OCI-LY3 (cell line): ENCODE results near the gene KCNC4.

Source experiments
- H2AFZ ChIP-seq: fragments of 200-600, 300-600 bp; shearing (Covaris generic); 2 replicates; pipeline ENCODE4 v1.6.0; 2014; ENCODE audit warnings: antibody characterized with exemption, low read depth, low read length
- H3K27ac ChIP-seq: fragments of 200-600, 300-600 bp; sonication (generic); 2 replicates; pipeline ENCODE4 v1.5.1; 2014; ENCODE audit warnings: mild to moderate bottlenecking, low read length, moderate library complexity, mixed read lengths
- H3K27me3 ChIP-seq: fragments of 200-600, 300-600 bp; sonication (generic); 2 replicates; pipeline ENCODE4 v1.6.1; 2014; ENCODE audit warnings: low read depth, low read length, mixed read lengths
- H3K36me3 ChIP-seq: fragments of 200-600, 300-600 bp; sonication (generic); replicated peaks from 2 replicates; pipeline ENCODE3; 2014; ENCODE audit warnings: low read depth, low read length, mixed read lengths
- H3K4me1 ChIP-seq: fragments of 300-600, 200-600 bp; sonication (generic); 2 replicates; pipeline ENCODE4 v1.6.1; 2014; ENCODE audit warnings: low read length, mixed read lengths
- H3K4me2 ChIP-seq: fragments of 200-600, 300-600 bp; sonication (generic); 2 replicates; pipeline ENCODE4 v1.6.1; 2014; ENCODE audit warnings: low read length, mixed read lengths
- H3K4me3 ChIP-seq: fragments of 300-600, 200-600 bp; sonication (generic); 2 replicates; pipeline ENCODE4 v1.5.1; 2014; ENCODE audit warnings: antibody characterized with exemption, mild to moderate bottlenecking, low read length, moderate library complexity
- H3K79me2 ChIP-seq: fragments of 300-600, 200-600 bp; shearing (Covaris generic); 2 replicates; pipeline ENCODE4 v1.6.1; 2014; ENCODE audit warnings: mild to moderate bottlenecking, low read length, mixed read lengths
- H3K9ac ChIP-seq: fragments of 300-600, 200-600 bp; shearing (Covaris generic); 2 replicates; pipeline ENCODE4 v1.6.0; 2014; ENCODE audit warnings: mild to moderate bottlenecking, low read length, moderate library complexity
- H3K9me3 ChIP-seq: fragments of 200-600, 300-600 bp; shearing (Covaris generic); 2 replicates; pipeline ENCODE4 v1.6.1; 2014; ENCODE audit warnings: low read length, mixed read lengths; ENCODE audit not compliant: insufficient read depth
- H4K20me1 ChIP-seq: fragments of 200-600, 300-600 bp; sonication (generic); 2 replicates; pipeline ENCODE4 v1.6.1; 2016; ENCODE audit warnings: low read length, mixed read lengths; ENCODE audit not compliant: insufficient read depth
- EZH2phosphoT487 ChIP-seq: fragments of 200-600 bp; shearing (Covaris generic); IDR thresholded peaks from 2 replicates; pipeline ENCODE4 v1.6.1; 2018; ENCODE audit warnings: antibody characterized with exemption, mixed run types, low read depth
- TF ChIP-seq, protein P1 (sequence below): fragments of 200-600, 300-600 bp; sonication (generic); IDR thresholded peaks from 2 replicates; pipeline ENCODE4 v1.5.1; 2014; ENCODE audit warnings: antibody characterized with exemption, low read length, low read depth

KCNC4 gene

DNA sequence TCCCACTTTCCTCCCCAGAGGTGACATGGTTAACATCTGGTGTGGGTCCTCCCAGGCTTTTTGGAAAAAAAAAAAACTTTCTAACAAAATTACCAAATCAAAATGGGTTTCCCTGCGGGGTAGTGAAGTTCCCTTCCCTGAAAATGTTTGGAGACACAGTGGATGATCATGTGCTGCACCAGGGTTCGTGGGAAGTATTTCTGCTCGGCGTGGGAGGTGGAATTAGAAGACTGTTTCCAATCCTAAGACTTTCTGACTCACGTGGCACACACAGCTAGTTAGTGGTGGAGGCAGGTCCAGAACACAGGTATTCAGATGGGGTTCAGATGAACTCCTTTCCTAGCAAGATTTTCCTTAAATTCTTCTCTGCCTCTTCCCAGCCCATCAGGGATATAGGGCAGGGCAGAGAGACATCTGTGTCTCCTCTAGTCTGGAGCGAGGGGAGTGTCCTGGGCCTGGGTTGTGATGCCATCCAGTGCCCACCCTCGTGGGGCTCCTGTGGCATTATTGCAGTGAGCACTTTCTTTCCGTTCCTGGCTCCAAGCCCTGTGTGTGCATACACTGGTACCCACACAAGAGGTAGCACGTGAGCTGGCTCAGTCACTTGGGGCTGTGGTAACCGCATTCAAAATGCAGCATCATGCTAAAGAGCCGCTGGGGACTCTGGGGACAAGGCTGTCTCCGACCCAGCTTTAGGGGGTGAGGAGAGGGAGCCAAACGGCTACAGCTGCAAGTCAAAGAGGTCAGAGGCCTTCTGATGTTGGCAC lies 27.5 kb downstream of the KCNC4 start:
- H3K27ac ChIP-seq, result no peak overlapping the region
- no peak overlapping the region for H3K4me3 ChIP-seq
- H3K36me3 ChIP-seq, result no peaks in the 10 kb centered on the region
- no peak overlapping the region for H2AFZ ChIP-seq
- H4K20me1 ChIP-seq, result no peaks in the 10 kb centered on the region
- no peak overlapping the region for H3K9ac ChIP-seq
- TF ChIP-seq, protein P1, sequence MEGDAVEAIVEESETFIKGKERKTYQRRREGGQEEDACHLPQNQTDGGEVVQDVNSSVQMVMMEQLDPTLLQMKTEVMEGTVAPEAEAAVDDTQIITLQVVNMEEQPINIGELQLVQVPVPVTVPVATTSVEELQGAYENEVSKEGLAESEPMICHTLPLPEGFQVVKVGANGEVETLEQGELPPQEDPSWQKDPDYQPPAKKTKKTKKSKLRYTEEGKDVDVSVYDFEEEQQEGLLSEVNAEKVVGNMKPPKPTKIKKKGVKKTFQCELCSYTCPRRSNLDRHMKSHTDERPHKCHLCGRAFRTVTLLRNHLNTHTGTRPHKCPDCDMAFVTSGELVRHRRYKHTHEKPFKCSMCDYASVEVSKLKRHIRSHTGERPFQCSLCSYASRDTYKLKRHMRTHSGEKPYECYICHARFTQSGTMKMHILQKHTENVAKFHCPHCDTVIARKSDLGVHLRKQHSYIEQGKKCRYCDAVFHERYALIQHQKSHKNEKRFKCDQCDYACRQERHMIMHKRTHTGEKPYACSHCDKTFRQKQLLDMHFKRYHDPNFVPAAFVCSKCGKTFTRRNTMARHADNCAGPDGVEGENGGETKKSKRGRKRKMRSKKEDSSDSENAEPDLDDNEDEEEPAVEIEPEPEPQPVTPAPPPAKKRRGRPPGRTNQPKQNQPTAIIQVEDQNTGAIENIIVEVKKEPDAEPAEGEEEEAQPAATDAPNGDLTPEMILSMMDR, result no peak
- no peak for TF ChIP-seq EZH2phosphoT487
- no peaks in the 10 kb centered on the region for H3K27me3 ChIP-seq
- H3K4me2 ChIP-seq, result no peak overlapping the region
- peaks cover 26% of the 10 kb centered on the region for H3K4me1 ChIP-seq
- H3K9me3 ChIP-seq, result no peaks in the 10 kb centered on the region
- no peaks in the 10 kb centered on the region for H3K79me2 ChIP-seq

DNA sequence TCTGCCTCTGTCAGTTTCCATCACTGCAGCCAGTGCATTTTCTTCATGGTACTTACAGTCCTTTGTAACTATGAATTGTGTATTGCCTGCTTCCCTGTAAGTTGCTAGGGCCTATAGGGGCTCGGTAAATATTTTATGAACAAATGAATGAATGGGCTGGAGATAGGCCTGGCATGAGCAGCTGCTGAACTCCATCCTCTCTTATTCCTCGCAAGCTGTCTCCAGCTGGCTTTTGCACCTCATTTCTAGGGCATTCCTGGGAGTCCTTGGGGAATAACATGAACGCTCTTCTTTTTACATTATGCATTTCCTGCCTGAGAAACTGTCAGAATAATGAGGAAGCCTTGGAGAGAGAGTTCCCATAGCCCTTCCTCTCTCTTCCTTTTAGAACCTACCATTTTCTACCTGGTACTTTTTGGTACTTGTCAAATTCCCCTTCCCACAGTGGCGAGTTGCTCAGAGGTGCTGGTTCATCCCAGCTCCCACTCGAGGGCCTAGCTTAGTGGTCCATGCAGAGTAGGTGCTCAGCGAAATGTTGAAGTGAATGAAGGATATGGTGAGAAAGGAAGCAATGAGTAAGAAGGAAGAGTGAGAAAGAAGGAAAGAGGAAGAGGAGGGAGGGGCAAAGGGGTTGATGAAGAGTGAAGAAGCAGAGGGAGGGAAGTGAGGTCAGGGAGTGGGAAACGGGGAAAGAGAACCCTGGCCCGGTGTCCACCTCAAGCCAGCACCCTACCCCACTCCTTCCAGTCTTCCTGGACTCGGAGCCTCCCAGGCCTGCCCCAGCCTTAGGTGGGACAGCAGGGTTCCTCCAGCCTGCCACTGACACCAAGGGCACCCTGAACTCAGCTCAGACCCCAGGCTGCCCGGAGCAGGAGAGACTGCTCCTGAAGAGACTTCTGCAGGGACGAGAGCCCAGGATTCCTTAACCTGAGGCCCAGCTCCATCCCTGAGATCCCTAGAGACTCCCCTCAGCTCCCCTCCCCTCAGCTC lies 29.6 kb downstream of the KCNC4 start:
- H3K9me3 ChIP-seq, result no peaks in the 10 kb centered on the region
- no peak overlapping the region for H3K9ac ChIP-seq
- no peaks in the 10 kb centered on the region for H4K20me1 ChIP-seq
- no peaks in the 10 kb centered on the region for H3K27me3 ChIP-seq
- H3K4me3 ChIP-seq, result no peak overlapping the region
- no peaks in the 10 kb centered on the region for H3K36me3 ChIP-seq
- no peak overlapping the region for H3K27ac ChIP-seq
- peaks cover 48% of the 10 kb centered on the region for H3K4me1 ChIP-seq
- H3K79me2 ChIP-seq, result no peaks in the 10 kb centered on the region
- no peak overlapping the region for H2AFZ ChIP-seq
- H3K4me2 ChIP-seq, result peak overlapping the region; percentile 7
- TF ChIP-seq EZH2phosphoT487, result no peak
- TF ChIP-seq, protein P1, result no peak

- H3K9ac ChIP-seq, result no peak overlapping the region
Observed at GRCh38 chr1:110240476-110241210, 30.5 kb downstream of the KCNC4 start.

More at GRCh38 chr1:110240476-110241210, 30.5 kb downstream of the KCNC4 start:
- no peak overlapping the region for H3K4me3 ChIP-seq
- H3K4me1 ChIP-seq, result peaks cover 48% of the 10 kb centered on the region
- H3K4me2 ChIP-seq, result no peak overlapping the region
- no peaks in the 10 kb centered on the region for H4K20me1 ChIP-seq
- no peaks in the 10 kb centered on the region for H3K36me3 ChIP-seq
- H3K27me3 ChIP-seq, result no peaks in the 10 kb centered on the region
- TF ChIP-seq, protein P1, result no peak
- TF ChIP-seq EZH2phosphoT487, result no peak
- no peak overlapping the region for H3K27ac ChIP-seq
- H3K9me3 ChIP-seq, result no peaks in the 10 kb centered on the region
- H2AFZ ChIP-seq, result no peak overlapping the region
- H3K79me2 ChIP-seq, result no peaks in the 10 kb centered on the region
